K562 (cell line): Measurements from ENCODE around the gene SLC10A3. TPM values are rescaled to one million over a fixed set of nuclear protein-coding genes. Genes with fewer than 3 reads are reported as not detected.

Source experiments
- BMI1 ChIP-seq: fragments of 150-350 bp; IDR thresholded peaks from 2 replicates; pipeline ENCODE4 v1.6.1; 2014; ENCODE audit warnings: low read length
- CBX2 ChIP-seq: fragments of 200-600 bp; sonication (generic); IDR thresholded peaks from one replicate; pipeline ENCODE4 v1.6.1; 2012; ENCODE audit warnings: mild to moderate bottlenecking, low read length, inconsistent platforms; ENCODE audit not compliant: insufficient read depth, poor library complexity, severe bottlenecking
- CTBP1 ChIP-seq: fragments of 450-650 bp; IDR thresholded peaks from 2 replicates; pipeline ENCODE4 v1.6.1; 2016; ENCODE audit warnings: borderline replicate concordance
- ETV1 ChIP-seq: fragments of 450-650 bp; conservative IDR thresholded peaks from 2 replicates; pipeline ENCODE4 v1.6.1; 2016; ENCODE audit warnings: missing genetic modification characterization, control low read depth, low read depth, missing compliant biosample characterization
- HDGF ChIP-seq: fragments of 450-650 bp; IDR thresholded peaks from 2 replicates; pipeline ENCODE4 v1.6.1; 2016
- ILF3 ChIP-seq: fragments of 450-650 bp; IDR thresholded peaks from 2 replicates; pipeline ENCODE4 v1.6.1; 2018; ENCODE audit warnings: antibody characterized with exemption, mild to moderate bottlenecking, moderate library complexity, borderline replicate concordance
- KAT7 ChIP-seq: sonication (generic); formaldehyde crosslinking; IDR thresholded peaks from 2 replicates; pipeline ENCODE4 v1.8.0; 2022; ENCODE audit warnings: missing genetic modification reagents, mild to moderate bottlenecking, borderline replicate concordance
- KHSRP ChIP-seq: fragments of 450-650 bp; IDR thresholded peaks from 2 replicates; pipeline ENCODE4 v1.6.1; 2017
- LARP7 ChIP-seq: fragments of 450-650 bp; IDR thresholded peaks from 2 replicates; pipeline ENCODE4 v1.6.1; 2016
- NCOA1 ChIP-seq: fragments of 450-650 bp; IDR thresholded peaks from 2 replicates; pipeline ENCODE4 v1.6.1; 2016; ENCODE audit warnings: low read depth
- PKNOX1 ChIP-seq: fragments of 450-650 bp; IDR thresholded peaks from 2 replicates; pipeline ENCODE4 v1.6.1; 2016
- PTBP1 ChIP-seq: fragments of 200-400 bp; formaldehyde crosslinking; IDR thresholded peaks from 2 replicates; pipeline ENCODE4 v1.6.1; 2017; ENCODE audit warnings: low read depth, low read length
- SMARCE1 ChIP-seq: fragments of 450-650 bp; IDR thresholded peaks from 2 replicates; pipeline ENCODE4 v1.7.1; 2016; ENCODE audit warnings: mild to moderate bottlenecking
- TAF9B ChIP-seq: fragments of 450-650 bp; IDR thresholded peaks from 2 replicates; pipeline ENCODE4 v1.6.1; 2018; ENCODE audit warnings: mild to moderate bottlenecking; ENCODE audit not compliant: partially characterized antibody
- THAP12 ChIP-seq: fragments of 250-450 bp; sonication (Bioruptor Pico); IDR thresholded peaks from 2 replicates; pipeline ENCODE4 v1.9.0; 2021; ENCODE audit warnings: mild to moderate bottlenecking, inconsistent platforms
- USF1 ChIP-seq: sonication (generic); formaldehyde crosslinking; IDR thresholded peaks from 2 replicates; pipeline ENCODE4 v1.9.0; 2022; ENCODE audit warnings: mild to moderate bottlenecking, missing genetic modification reagents
- VEZF1 ChIP-seq: fragments of 200-800 bp; sonication (Bioruptor generic); IDR thresholded peaks from 2 replicates; pipeline ENCODE4 v1.6.1; 2017; ENCODE audit warnings: missing genetic modification characterization, missing compliant biosample characterization
- ZBTB49 ChIP-seq: sonication (generic); formaldehyde crosslinking; IDR thresholded peaks from 2 replicates; pipeline ENCODE4 v1.8.0; 2022; ENCODE audit warnings: missing genetic modification reagents, mild to moderate bottlenecking, borderline replicate concordance
- ZHX1 ChIP-seq: fragments of 150-350 bp; conservative IDR thresholded peaks from 2 replicates; pipeline ENCODE4 v1.6.1; 2014; ENCODE audit warnings: low read length
- polyA plus RNA-seq, 8 experiments: library from polyadenylated mRNA; depleted of rRNA in 4 of 8; stranded (reverse) in 5 of 8; unstranded in 3 of 8; fragments of >200 nt; fragmentation: Nextera tagmentation in 2 of 8; fragmentation: Illumina TruSeq in 1 of 8; extraction: Ambion mirVana in 2 of 8; extraction: Trizol in 1 of 8; gene quantifications; 2 replicates each; pipeline versions ENCODE4 v1.2.1 to v1.2.3, GENCODE V29; 2011 to 2014; ENCODE audit warnings: inconsistent platforms in 1 of 8, missing spikeins in 1 of 8
- total RNA-seq, 7 experiments: library from RNA; depleted of rRNA in 6 of 7; stranded (reverse); fragments of >200 nt in 6 of 7; fragmentation: Illumina TruSeq in 2 of 7; extraction: Trizol in 2 of 7; gene quantifications; 2 replicates each; pipeline versions ENCODE4 v1.2.1 to v1.2.3, GENCODE V29; 2011 to 2021; ENCODE audit warnings: low replicate concordance in 1 of 7

SLC10A3 gene
- total and polyA plus RNA-seq, 9 of the 15 experiments (the other 6 are each of a cell fraction or from before 2014, with no cell fraction given), result 5.2 to 30.6 (median 16.7) TPM

- TF ChIP-seq ZHX1 (no peak), SMARCE1 (peak; percentile 77), THAP12 (CRISPR knock-in tag) (no peak), PTBP1 (no peak), KHSRP (no peak), ZBTB49 (CRISPR knock-in tag) (no peak), PKNOX1 (peak; percentile 63), LARP7 (no peak), NCOA1 (peak; percentile 27; the same call in 1 of the 2 replicates), ETV1 (tag) (no peak), TAF9B (peak; percentile 65), KAT7 (CRISPR knock-in tag) (no peak), ILF3 (no peak), CTBP1 (peak; percentile 71; the same call in 1 of the 2 replicates), BMI1 (no peak), CBX2 (no peak), HDGF (no peak), VEZF1 (CRISPR knock-in tag) (peak; percentile 61), USF1 (CRISPR knock-in tag) (no peak)
These were observed 5.1 kb upstream of the SLC10A3 start (continued) for GRCh38 chrX:154495472-154495922.
